Neuronal stem cell (in vitro differentiated cells): ENCODE results near the gene S100P.
A peak's percentile ranks its signal among the peaks of the same experiment; 100 is the strongest.

ENCODE experiments used
- DNase-seq: peaks from one replicate; pipeline ENCODE4 v3.0.0-alpha.2; 2013; ENCODE audit warnings: low spot score
- H2AFZ ChIP-seq: one replicate; pipeline ENCODE4 v1.6.1; 2013; ENCODE audit warnings: mild to moderate bottlenecking, low read length, inconsistent platforms
- H2AK5ac ChIP-seq: 2 replicates; pipeline ENCODE4 v1.6.1; 2013; ENCODE audit warnings: low read depth, mild to moderate bottlenecking, inconsistent platforms, low read length, moderate library complexity, mixed read lengths
- H2BK120ac ChIP-seq: 2 replicates; pipeline ENCODE4 v1.6.1; 2013; ENCODE audit warnings: low read depth, mild to moderate bottlenecking, inconsistent platforms, low read length, moderate library complexity, mixed read lengths
- H2BK12ac ChIP-seq: one replicate; pipeline ENCODE4 v1.6.1; 2013; ENCODE audit warnings: low read length, inconsistent platforms
- H2BK15ac ChIP-seq: 2 replicates; pipeline ENCODE4 v1.6.1; 2013; ENCODE audit warnings: mild to moderate bottlenecking, low read length, inconsistent platforms, mixed read lengths
- H2BK5ac ChIP-seq: one replicate; pipeline ENCODE4 v1.6.1; 2013; ENCODE audit warnings: inconsistent platforms, mild to moderate bottlenecking, low read length, moderate library complexity
- H3K14ac ChIP-seq: one replicate; pipeline ENCODE4 v1.6.1; 2013; ENCODE audit warnings: low read length, inconsistent platforms
- H3K18ac ChIP-seq: 2 replicates; pipeline ENCODE4 v1.6.1; 2013; ENCODE audit warnings: low read length, inconsistent platforms
- H3K23ac ChIP-seq: 2 replicates; pipeline ENCODE4 v1.6.1; 2013; ENCODE audit warnings: low read depth, mild to moderate bottlenecking, mixed read lengths, low read length, inconsistent platforms; ENCODE audit not compliant: poor library complexity
- H3K27ac ChIP-seq: replicated peaks from 3 replicates; pipeline ENCODE4 v1.5.1; 2013; ENCODE audit warnings: low read length, inconsistent platforms
- H3K27me3 ChIP-seq, 3 experiments: 2 replicates each; pipeline ENCODE4 v1.6.1; 2013; ENCODE audit warnings: low read length in 3 of 3, mild to moderate bottlenecking in 2 of 3, inconsistent platforms in 1 of 3, low read depth in 1 of 3, mixed read lengths in 1 of 3, moderate library complexity in 1 of 3; ENCODE audit not compliant: control insufficient read depth in 3 of 3, insufficient read depth in 3 of 3
- H3K36me3 ChIP-seq, 2 donors: replicated peaks in 1 of 2; 2 replicates each; pipeline ENCODE4 v1.6.1; 2013; ENCODE audit warnings: low read length in 2 of 2; ENCODE audit not compliant: control insufficient read depth in 2 of 2, insufficient read depth in 2 of 2
- H3K4ac ChIP-seq: 2 replicates; pipeline ENCODE4 v1.6.1; 2013; ENCODE audit warnings: inconsistent platforms, mild to moderate bottlenecking, low read length, moderate library complexity
- H3K4me1 ChIP-seq, 2 donors: 1 replicate in 1 of 2; 2 replicates in 1 of 2; pipeline ENCODE4 v1.6.1; 2013; ENCODE audit warnings: low read length in 2 of 2, low read depth in 1 of 2; ENCODE audit not compliant: control insufficient read depth in 2 of 2, insufficient read depth in 1 of 2
- H3K4me2 ChIP-seq: one replicate; pipeline ENCODE4 v1.6.1; 2013; ENCODE audit warnings: mild to moderate bottlenecking, low read length, inconsistent platforms; ENCODE audit not compliant: insufficient read depth, poor library complexity, severe bottlenecking
- H3K4me3 ChIP-seq, 2 donors: 2 replicates each; pipeline ENCODE4 v1.5.1; 2013; ENCODE audit warnings: low read length in 2 of 2, mild to moderate bottlenecking in 2 of 2, inconsistent platforms in 1 of 2, moderate library complexity in 1 of 2
- H3K79me1 ChIP-seq: one replicate; pipeline ENCODE4 v1.6.1; 2013; ENCODE audit warnings: low read depth, mild to moderate bottlenecking, inconsistent platforms, low read length, moderate library complexity
- H3K9ac ChIP-seq: one replicate; pipeline ENCODE4 v1.6.1; 2013; ENCODE audit warnings: mild to moderate bottlenecking, low read depth, low read length, inconsistent platforms; ENCODE audit not compliant: poor library complexity
- H3K9me3 ChIP-seq, 2 donors: replicated peaks in 1 of 2; 2 replicates each; pipeline versions ENCODE3 to v1.6.1; 2013; ENCODE audit warnings: low read length in 2 of 2, mild to moderate bottlenecking in 2 of 2, inconsistent platforms in 1 of 2, low read depth in 1 of 2, mixed read lengths in 1 of 2, moderate library complexity in 1 of 2; ENCODE audit not compliant: control insufficient read depth in 2 of 2, insufficient read depth in 1 of 2
- H4K8ac ChIP-seq: one replicate; pipeline ENCODE4 v1.6.1; 2013; ENCODE audit warnings: low read depth, mild to moderate bottlenecking, inconsistent platforms, low read length, moderate library complexity
- H4K91ac ChIP-seq: one replicate; pipeline ENCODE4 v1.6.1; 2013; ENCODE audit warnings: low read length, low read depth, mild to moderate bottlenecking, inconsistent platforms; ENCODE audit not compliant: poor library complexity
- WGBS, 2 donors: extraction: QIAGEN DNeasy Blood & Tissue Kit; methylation state at CpG; one replicate each; pipeline ENCODE4 v1.1.7; 2013; ENCODE audit warnings: missing lambda C conversion rate in 2 of 2, mixed read lengths in 1 of 2; ENCODE audit not compliant: insufficient read length in 2 of 2, insufficient replicate concordance in 1 of 2; ENCODE audit errors: extremely low coverage in 2 of 2; 5-methylcytosine and 5-hydroxymethylcytosine counted together

Gene S100P

DNA sequence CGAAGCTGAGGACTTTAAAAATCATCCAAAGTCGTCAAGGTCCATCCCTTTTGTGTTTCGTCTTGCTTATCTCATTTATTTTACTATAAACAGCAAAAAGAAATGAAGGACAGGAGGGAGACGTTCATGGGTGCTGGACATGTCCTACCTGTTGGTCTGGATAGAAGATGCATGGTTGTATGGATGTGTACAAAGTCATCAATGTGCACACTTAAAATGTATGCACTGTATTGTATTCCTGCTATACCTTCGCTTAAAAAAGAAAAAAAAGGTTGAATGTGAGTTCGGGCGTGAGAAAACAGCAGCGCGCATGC lies 22.0 kb downstream of the S100P start:
- Histone ChIP-seq H3K14ac (no peak overlapping the region), H2AFZ (peak overlapping the region; percentile 88), H4K91ac (no peak overlapping the region), H3K4me3 (peak overlapping the region in 1 of 2 donors; percentile 86), H3K18ac (no peak overlapping the region), H3K9ac (no peak overlapping the region), H3K23ac (peak overlapping the region; percentile 98), H3K79me1 (peaks cover 7% of the 10 kb centered on the region), H3K9me3 (peaks cover 1 to 4% of the 10 kb centered on the region in 2 donors), H3K27ac (no peak overlapping the region), H4K8ac (no peak overlapping the region), H2AK5ac (no peak overlapping the region), H2BK120ac (no peak overlapping the region), H2BK15ac (no peak overlapping the region), H3K4me1 (peaks cover 0 to 4% of the 10 kb centered on the region in 2 donors), H2BK12ac (no peak overlapping the region), H3K4ac (no peak overlapping the region), H3K27me3 (peaks cover 0 to 2% (median 0%) of the 10 kb centered on the region in 3 experiments), H3K36me3 (peaks cover 0 to 6% of the 10 kb centered on the region in 2 donors), H3K4me2 (no peak overlapping the region), H2BK5ac (no peak overlapping the region)
- DNase-seq: no peak
- no CpG with 5 or more reads among the region's 9 CpGs for WGBS, 2 donors

DNA sequence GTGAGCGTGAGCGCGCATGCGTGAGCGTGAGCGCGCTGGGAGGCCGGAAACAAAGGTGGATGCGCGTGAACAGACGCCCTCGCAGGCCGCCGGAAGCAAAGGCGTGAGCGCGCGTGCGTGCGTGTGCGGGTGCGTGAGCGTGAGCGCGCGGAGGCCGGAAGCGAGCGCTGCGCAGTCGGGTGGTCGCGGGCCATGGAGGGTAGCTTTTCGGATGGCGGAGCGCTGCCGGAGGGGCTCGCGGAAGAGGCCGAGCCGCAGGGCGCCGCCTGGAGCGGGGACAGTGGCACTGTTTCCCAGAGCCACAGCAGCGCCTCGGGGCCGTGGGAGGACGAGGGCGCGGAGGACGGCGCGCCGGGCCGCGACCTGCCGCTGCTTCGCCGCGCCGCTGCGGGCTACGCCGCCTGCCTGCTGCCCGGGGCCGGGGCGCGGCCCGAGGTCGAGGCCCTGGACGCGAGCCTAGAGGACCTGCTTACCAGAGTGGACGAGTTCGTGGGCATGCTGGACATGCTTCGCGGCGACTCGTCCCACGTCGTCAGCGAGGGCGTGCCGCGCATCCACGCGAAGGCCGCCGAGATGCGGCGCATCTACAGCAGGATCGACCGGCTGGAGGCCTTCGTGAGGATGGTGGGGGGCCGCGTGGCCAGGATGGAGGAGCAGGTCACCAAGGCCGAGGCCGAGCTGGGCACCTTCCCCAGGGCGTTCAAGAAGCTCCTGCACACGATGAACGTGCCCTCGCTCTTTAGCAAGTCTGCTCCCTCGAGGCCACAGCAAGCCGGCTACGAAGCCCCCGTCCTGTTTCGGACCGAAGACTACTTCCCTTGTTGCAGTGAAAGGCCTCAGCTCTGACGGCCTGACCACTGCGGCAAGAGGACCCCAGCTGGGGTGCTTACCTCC lies 22.6 kb downstream of the S100P start, which contains the start of gene BLOC1S4:
BLOC1S4 (plus strand) TSS at position 157 of the 894 bp plus-strand sequence; CDS start at position 193, 36 bp downstream.
- peak within 1 kb of the TSS; percentile 88 for H2AK5ac ChIP-seq
- H3K27me3 ChIP-seq: peaks cover 0 to 2% (median 0%) of the 10 kb centered on the region in 3 experiments
- H3K4ac ChIP-seq: peak within 1 kb of the TSS; percentile 94
- peaks cover 7% of the 10 kb centered on the region for H3K79me1 ChIP-seq
- peak within 1 kb of the TSS; percentile 88 for H2AFZ ChIP-seq
- peaks cover 0 to 6% of the 10 kb centered on the region in 2 donors for H3K4me1 ChIP-seq
- peak within 1 kb of the TSS; percentile 88 for H4K91ac ChIP-seq
- no peak within 1 kb of the TSS for H2BK120ac ChIP-seq
- peak within 1 kb of the TSS; percentile 99 for H3K14ac ChIP-seq
- H3K4me2 ChIP-seq: peak within 1 kb of the TSS; percentile 97
- no peak within 1 kb of the TSS for H4K8ac ChIP-seq
- peak within 1 kb of the TSS; percentile 86 to 99 for H3K4me3 ChIP-seq
- no CpG with 5 or more reads among the region's 109 CpGs for WGBS, 2 donors
- H3K18ac ChIP-seq: peak within 1 kb of the TSS; percentile 94
- H3K27ac ChIP-seq: peak within 1 kb of the TSS; percentile 24
- H2BK5ac ChIP-seq: peak within 1 kb of the TSS; percentile 91
- peak within 1 kb of the TSS; percentile 88 for H2BK15ac ChIP-seq
- DNase-seq: peak; percentile 93
- H3K9ac ChIP-seq: peak within 1 kb of the TSS; percentile 99
- peaks cover 0 to 6% of the 10 kb centered on the region in 2 donors for H3K36me3 ChIP-seq
- H3K9me3 ChIP-seq: peaks cover 1% of the 10 kb centered on the region in 2 donors
- no peak within 1 kb of the TSS for H2BK12ac ChIP-seq
- peak within 1 kb of the TSS; percentile 98 for H3K23ac ChIP-seq

DNA sequence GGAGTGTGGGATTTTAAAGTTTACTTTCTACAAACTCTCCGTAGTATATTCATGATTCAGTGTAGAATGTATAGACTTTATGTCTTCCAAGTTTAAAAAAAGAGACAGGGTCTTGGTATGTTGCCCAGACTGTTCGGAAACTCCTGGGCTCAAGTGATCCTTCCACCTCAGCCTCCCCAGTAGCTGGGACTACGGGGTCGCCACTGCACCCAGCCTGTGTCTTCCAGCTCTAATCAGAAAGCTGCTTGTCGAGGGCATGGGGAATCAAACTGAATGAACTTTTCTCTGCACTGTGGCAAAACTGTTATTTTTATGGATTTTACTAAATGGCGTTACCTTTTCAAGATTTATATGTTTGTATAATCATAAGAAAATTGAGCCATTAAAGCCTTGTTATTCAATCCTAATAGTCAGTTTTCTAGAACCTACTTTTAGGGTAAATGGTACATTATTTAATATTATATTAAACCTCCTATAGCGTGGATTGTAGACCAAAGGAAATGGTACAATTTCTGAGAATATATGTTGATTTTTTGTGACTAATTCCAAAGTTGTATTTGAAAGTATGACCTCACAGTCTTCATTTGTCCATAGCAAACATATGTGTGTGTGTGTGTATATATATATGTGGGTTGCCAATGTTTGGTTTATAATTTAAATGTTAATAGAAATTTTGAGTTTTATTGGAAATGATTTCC lies 23.4 kb downstream of the S100P start:
- Histone ChIP-seq H3K79me1 (peaks cover 7% of the 10 kb centered on the region), H3K27ac (no peak overlapping the region), H2BK15ac (no peak overlapping the region), H2BK120ac (no peak overlapping the region), H3K36me3 (peaks cover 0 to 6% of the 10 kb centered on the region in 2 donors), H2AFZ (no peak overlapping the region), H3K23ac (no peak overlapping the region), H3K4ac (no peak overlapping the region), H3K14ac (no peak overlapping the region), H2BK12ac (no peak overlapping the region), H3K27me3 (peaks cover 0 to 2% (median 0%) of the 10 kb centered on the region in 3 experiments), H3K9me3 (peaks cover 0 to 1% of the 10 kb centered on the region in 2 donors), H2AK5ac (no peak overlapping the region), H3K4me1 (peaks cover 0 to 6% of the 10 kb centered on the region in 2 donors), H3K9ac (no peak overlapping the region), H2BK5ac (no peak overlapping the region), H3K4me2 (peak overlapping the region; percentile 97), H3K4me3 (peak overlapping the region; percentile 86 to 99), H4K91ac (no peak overlapping the region), H3K18ac (no peak overlapping the region), H4K8ac (no peak overlapping the region)
- DNase-seq: no peak
- WGBS, 2 donors: no CpG with 5 or more reads among the region's 7 CpGs
